B cell (primary cell): Measurements from ENCODE around the gene CAV2. TPM values are rescaled to one million over a fixed set of nuclear protein-coding genes. Genes with fewer than 3 reads are reported as not detected.

Experiments used
- ATAC-seq: fragments of 200-7000 bp; cut with Tn5 transposase; one replicate; pipeline ENCODE4 v1.10.0; 2021; ENCODE audit warnings: low read depth, mild to moderate bottlenecking, moderate number of reproducible peaks, moderate library complexity
- CTCF ChIA-PET: fragments of 350-600 bp; sonication (Branson Sonifier 250); formaldehyde crosslinking; loops from one replicate; lab custom pipeline; 2021; ENCODE audit warnings: antibody characterized with exemption, inconsistent platforms; lab: Charles Lee
- POLR2A ChIA-PET: fragments of 350-600 bp; sonication (Branson Sonifier 250); formaldehyde crosslinking; loops from one replicate; lab custom pipeline; 2021; ENCODE audit warnings: antibody characterized with exemption; lab: Charles Lee
- DNase-seq: peaks from one replicate; pipeline ENCODE4 v3.0.0; 2013
- H2AFZ ChIP-seq: 2 replicates; pipeline ENCODE4 v1.6.1; 2012; ENCODE audit warnings: mild to moderate bottlenecking, low read depth, low read length; ENCODE audit not compliant: insufficient read depth, poor library complexity, severe bottlenecking
- H3K27ac ChIP-seq, 2 donors: 1 replicate in 1 of 2; 2 replicates in 1 of 2; pipeline ENCODE4 v1.5.1; 2012 to 2013; ENCODE audit warnings: low read length in 2 of 2, mild to moderate bottlenecking in 2 of 2, moderate library complexity in 1 of 2
- H3K27me3 ChIP-seq, 4 experiments: fragments of 200-600 bp in 1 of 4; sonication (generic) in 1 of 4; replicated peaks in 1 of 4; 1 replicate in 2 of 4; 2 replicates in 2 of 4; pipeline versions ENCODE4 v1.6.1 to v1.7.0; 2013 to 2016; ENCODE audit warnings: low read length in 3 of 4, mild to moderate bottlenecking in 2 of 4, mixed read lengths in 1 of 4, moderate library complexity in 1 of 4; ENCODE audit not compliant: insufficient read depth in 4 of 4, control insufficient read depth in 3 of 4; ENCODE audit errors: control extremely low read depth in 1 of 4
- H3K36me3 ChIP-seq, 2 experiments: replicated peaks in 1 of 2; 1 replicate in 1 of 2; 2 replicates in 1 of 2; pipeline versions ENCODE4 v1.6.1 to v1.7.1; 2013; ENCODE audit warnings: low read length in 1 of 2; ENCODE audit not compliant: insufficient read depth in 2 of 2, control insufficient read depth in 1 of 2; ENCODE audit errors: control extremely low read depth in 1 of 2, extremely low read depth in 1 of 2
- H3K4me1 ChIP-seq, 2 donors: fragments of 200-600 bp in 1 of 2; sonication (generic) in 1 of 2; 1 replicate in 1 of 2; 2 replicates in 1 of 2; pipeline versions ENCODE4 v1.5.1 to v1.6.1; 2013 to 2017; ENCODE audit warnings: low read length in 2 of 2; ENCODE audit not compliant: control insufficient read depth in 2 of 2, insufficient read depth in 2 of 2
- H3K4me2 ChIP-seq: replicated peaks from 2 replicates; pipeline ENCODE3; 2012; ENCODE audit warnings: mild to moderate bottlenecking, low read depth, low read length; ENCODE audit not compliant: poor library complexity, severe bottlenecking
- H3K4me3 ChIP-seq, 5 experiments: fragments of 200-600 bp in 1 of 5; sonication (generic) in 1 of 5; 1 replicate in 3 of 5; 2 replicates in 2 of 5; pipeline versions ENCODE4 v1.5.1 to v1.7.0; 2011 to 2016; ENCODE audit warnings: low read length in 4 of 5, mild to moderate bottlenecking in 4 of 5, low read depth in 2 of 5, control low read depth in 1 of 5, moderate library complexity in 1 of 5; ENCODE audit not compliant: insufficient read depth in 1 of 5; ENCODE audit errors: control extremely low read depth in 1 of 5, extremely low read depth in 1 of 5
- H3K79me2 ChIP-seq: fragments of 200-600 bp; sonication (generic); one replicate; pipeline ENCODE4 v1.6.0; 2016; ENCODE audit warnings: low read length; ENCODE audit not compliant: control insufficient read depth, insufficient read depth
- H3K9ac ChIP-seq: fragments of 200-600 bp; sonication (generic); 2 replicates; pipeline ENCODE4 v1.6.1; 2017; ENCODE audit warnings: mild to moderate bottlenecking, low read length, moderate library complexity
- H3K9me3 ChIP-seq, 3 donors: one replicate each; pipeline versions ENCODE4 v1.6.1 to v1.7.1; 2013; ENCODE audit warnings: low read length in 2 of 3; ENCODE audit not compliant: control insufficient read depth in 2 of 3, insufficient read depth in 1 of 3; ENCODE audit errors: control extremely low read depth in 1 of 3
- H4K20me1 ChIP-seq: 2 replicates; pipeline ENCODE4 v1.6.0; 2012; ENCODE audit warnings: mild to moderate bottlenecking, low read length; ENCODE audit not compliant: insufficient read depth, control insufficient read depth, poor library complexity, severe bottlenecking
- H3K27ac Mint-ChIP-seq: one replicate; pipeline ENCODE4 v1.8.0; 2021; ENCODE audit warnings: mixed read lengths
- H3K27me3 Mint-ChIP-seq: one replicate; pipeline ENCODE4 v1.8.0; 2021; ENCODE audit warnings: mixed read lengths
- H3K4me1 Mint-ChIP-seq: one replicate; pipeline ENCODE4 v1.8.0; 2021; ENCODE audit warnings: mixed read lengths
- H3K4me3 Mint-ChIP-seq: one replicate; pipeline ENCODE4 v1.8.0; 2021; ENCODE audit warnings: mixed read lengths
- H3K9me3 Mint-ChIP-seq: one replicate; pipeline ENCODE4 v1.8.0; 2022; ENCODE audit warnings: mixed read lengths; ENCODE audit not compliant: insufficient read depth
- EZH2 ChIP-seq: IDR thresholded peaks from 2 replicates; pipeline ENCODE4 v1.6.1; 2012; ENCODE audit warnings: borderline replicate concordance, low read depth, mild to moderate bottlenecking, moderate library complexity, low read length; ENCODE audit not compliant: insufficient read depth, poor library complexity, severe bottlenecking
- WGBS: methylation state at CpG from one replicate; pipeline ENCODE4 v1.1.5; 2013; ENCODE audit warnings: missing lambda C conversion rate; ENCODE audit not compliant: insufficient coverage; 5-methylcytosine and 5-hydroxymethylcytosine counted together
- intact Hi-C: fragments of 100-400 bp; cut with micrococcal nuclease; formaldehyde crosslinking; loops from one replicate; pipeline ENCODE4 v1.10.0; 2022
- polyA plus RNA-seq: library from polyadenylated mRNA; depleted of rRNA; stranded (reverse); fragments of >200 nt; gene quantifications from 2 replicates; pipeline ENCODE4 v1.2.3, GENCODE V29; 2012
- total RNA-seq, 2 donors: library from RNA; stranded (reverse); fragments of 120-200 nt in 1 of 2; gene quantifications; 1 replicate in 1 of 2; 2 replicates in 1 of 2; pipeline versions ENCODE4 v1.2.3 to v1.2.4, GENCODE V29; 2013 to 2022
- TF ChIP-seq, protein P1 (sequence below): fragments of 200-600 bp; IDR thresholded peaks from one replicate; pipeline ENCODE4 v1.8.0; 2022; ENCODE audit warnings: antibody characterized with exemption, mild to moderate bottlenecking

CAV2 gene
- total and polyA plus RNA-seq, 2 donors (not counting 1 experiment from before 2014, with no cell fraction given), result not detected

DNA sequence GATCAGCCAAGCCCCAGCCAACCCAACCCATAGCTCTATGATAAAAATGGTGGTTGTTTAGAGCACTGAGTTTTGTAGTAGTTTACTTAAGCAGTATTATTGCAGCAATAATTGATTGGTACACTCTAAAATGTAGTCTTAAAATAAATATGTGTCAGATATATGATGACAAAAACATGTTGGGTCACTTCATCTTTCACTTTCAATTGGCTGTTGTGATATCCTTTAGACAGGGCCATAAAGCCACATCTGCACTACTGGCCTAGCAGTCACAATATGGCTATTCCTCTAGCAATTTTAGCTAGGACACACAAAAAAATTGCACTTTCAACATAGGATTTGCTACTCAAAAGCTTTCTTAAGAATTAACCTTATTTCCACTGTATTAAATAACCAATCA, 19.4 kb downstream of the CAV2 start:
- intact Hi-C loops, result no loop called here
- Histone ChIP-seq H3K36me3 (no peaks in the 10 kb centered on the region), H4K20me1 (no peaks in the 10 kb centered on the region), H3K4me3 (no peak overlapping the region), H3K4me2 (no peak overlapping the region), H3K4me1 (no peaks in the 10 kb centered on the region), H3K9ac (no peak overlapping the region), H3K27me3 (peaks cover 0 to 18% (median 12%) of the 10 kb centered on the region in 4 experiments), H2AFZ (no peak overlapping the region), H3K79me2 (no peaks in the 10 kb centered on the region), H3K9me3 (no peaks in the 10 kb centered on the region), H3K27ac (no peak overlapping the region)
- no peak overlapping the region for H3K4me3 Mint-ChIP-seq
- peaks cover 46% of the 10 kb centered on the region for H3K27me3 Mint-ChIP-seq
- ChIA-PET CTCF (interaction anchor here (1.0 to 1.5 kb wide), 2 partner anchors 10 to 16 kb away, joined by 3 to 4 read pairs; no protein-coding TSS in a partner anchor), POLR2A (no interaction called here)
- H3K27ac Mint-ChIP-seq, result no peak overlapping the region
- no peak for TF ChIP-seq EZH2
- TF ChIP-seq, protein P1, sequence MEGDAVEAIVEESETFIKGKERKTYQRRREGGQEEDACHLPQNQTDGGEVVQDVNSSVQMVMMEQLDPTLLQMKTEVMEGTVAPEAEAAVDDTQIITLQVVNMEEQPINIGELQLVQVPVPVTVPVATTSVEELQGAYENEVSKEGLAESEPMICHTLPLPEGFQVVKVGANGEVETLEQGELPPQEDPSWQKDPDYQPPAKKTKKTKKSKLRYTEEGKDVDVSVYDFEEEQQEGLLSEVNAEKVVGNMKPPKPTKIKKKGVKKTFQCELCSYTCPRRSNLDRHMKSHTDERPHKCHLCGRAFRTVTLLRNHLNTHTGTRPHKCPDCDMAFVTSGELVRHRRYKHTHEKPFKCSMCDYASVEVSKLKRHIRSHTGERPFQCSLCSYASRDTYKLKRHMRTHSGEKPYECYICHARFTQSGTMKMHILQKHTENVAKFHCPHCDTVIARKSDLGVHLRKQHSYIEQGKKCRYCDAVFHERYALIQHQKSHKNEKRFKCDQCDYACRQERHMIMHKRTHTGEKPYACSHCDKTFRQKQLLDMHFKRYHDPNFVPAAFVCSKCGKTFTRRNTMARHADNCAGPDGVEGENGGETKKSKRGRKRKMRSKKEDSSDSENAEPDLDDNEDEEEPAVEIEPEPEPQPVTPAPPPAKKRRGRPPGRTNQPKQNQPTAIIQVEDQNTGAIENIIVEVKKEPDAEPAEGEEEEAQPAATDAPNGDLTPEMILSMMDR, result no peak
- no peaks in the 10 kb centered on the region for H3K4me1 Mint-ChIP-seq
- H3K9me3 Mint-ChIP-seq, result no peaks in the 10 kb centered on the region
- no peak for ATAC-seq
- DNase-seq, result no peak

DNA sequence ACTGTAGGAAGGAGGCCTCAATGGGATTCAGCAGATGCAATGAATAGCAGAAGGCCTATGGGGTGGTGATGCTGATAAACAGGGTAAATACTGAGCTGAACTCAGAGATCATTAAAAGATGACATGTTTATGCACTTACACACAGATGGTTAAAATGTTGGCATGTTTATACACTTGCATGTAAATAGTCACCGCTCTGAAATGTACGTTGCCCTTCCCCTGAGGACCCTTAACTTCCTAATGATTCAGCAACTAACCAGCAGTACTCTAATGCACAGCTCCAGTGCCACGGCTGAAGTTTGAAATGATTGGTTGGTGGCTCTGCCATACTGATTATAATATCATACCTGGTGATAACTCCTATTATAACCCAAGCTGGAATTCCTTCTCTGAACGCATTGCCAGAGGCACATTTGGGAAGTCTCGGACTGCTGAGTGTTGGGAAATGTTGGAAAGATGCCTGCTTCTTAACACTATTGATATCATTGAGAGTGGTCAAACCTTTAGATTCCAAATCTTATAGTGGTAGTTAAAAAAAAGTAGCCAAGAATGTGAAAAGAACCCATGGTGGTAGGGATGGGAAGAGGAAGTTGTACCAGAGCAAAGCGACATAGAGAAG, 21.6 kb downstream of the CAV2 start:
- H3K27ac Mint-ChIP-seq, result no peak overlapping the region
- peaks cover 0 to 32% (median 20%) of the 10 kb centered on the region in 4 experiments for H3K27me3 ChIP-seq
- H4K20me1 ChIP-seq, result no peaks in the 10 kb centered on the region
- H3K9ac ChIP-seq, result no peak overlapping the region
- POLR2A ChIA-PET, result no interaction called here
- no peak overlapping the region for H3K4me3 ChIP-seq
- H3K9me3 ChIP-seq, result no peaks in the 10 kb centered on the region
- no peaks in the 10 kb centered on the region for H3K79me2 ChIP-seq
- no peaks in the 10 kb centered on the region for H3K36me3 ChIP-seq
- H3K9me3 Mint-ChIP-seq, result no peaks in the 10 kb centered on the region
- H3K4me3 Mint-ChIP-seq, result no peak overlapping the region
- TF ChIP-seq, protein P1, result no peak
- TF ChIP-seq EZH2, result no peak
- peaks cover 17% of the 10 kb centered on the region for H3K4me1 Mint-ChIP-seq
- no peak overlapping the region for H2AFZ ChIP-seq
- no peak overlapping the region for H3K27ac ChIP-seq
- no peak for DNase-seq
- peaks cover 44% of the 10 kb centered on the region for H3K27me3 Mint-ChIP-seq
- CTCF ChIA-PET, result interaction anchor here (2.2 kb wide), 1 partner anchor 263 kb away, joined by 10 read pairs; no protein-coding TSS in a partner anchor
- H3K4me1 ChIP-seq, result peaks cover 5 to 18% of the 10 kb centered on the region in 2 donors
- no CpG with 5 or more reads among the region's 6 CpGs for WGBS
- ATAC-seq, result no peak
- H3K4me2 ChIP-seq, result no peak overlapping the region
- intact Hi-C loops, result loop anchor here (10.0 kb wide), 1 partner anchor 434 kb away; the partner anchor contains the start of gene ST7
